HG03558 (cell line): ENCODE data around the gene RARRES2.
"Not testable (repeated sequence)": the region's sequence is repeated elsewhere in the genome, so short reads cannot be mapped to it uniquely, and the experiment has no call there.

Source experiments
- ATAC-seq: cut with Tn5 transposase; IDR thresholded peaks from one replicate; pipeline ENCODE4 v1.9.1; 2021; ENCODE audit warnings: moderate number of reproducible peaks; ENCODE audit not compliant: unreplicated experiment; ENCODE audit errors: extremely low read depth

RARRES2 gene

GRCh38 chr7:150341263-150342120 lies at the start of gene RARRES2:
RARRES2 (minus strand) TSS chr7:150341629; CDS start chr7:150340609, 1,020 bp downstream.
- no peak for ATAC-seq

DNA sequence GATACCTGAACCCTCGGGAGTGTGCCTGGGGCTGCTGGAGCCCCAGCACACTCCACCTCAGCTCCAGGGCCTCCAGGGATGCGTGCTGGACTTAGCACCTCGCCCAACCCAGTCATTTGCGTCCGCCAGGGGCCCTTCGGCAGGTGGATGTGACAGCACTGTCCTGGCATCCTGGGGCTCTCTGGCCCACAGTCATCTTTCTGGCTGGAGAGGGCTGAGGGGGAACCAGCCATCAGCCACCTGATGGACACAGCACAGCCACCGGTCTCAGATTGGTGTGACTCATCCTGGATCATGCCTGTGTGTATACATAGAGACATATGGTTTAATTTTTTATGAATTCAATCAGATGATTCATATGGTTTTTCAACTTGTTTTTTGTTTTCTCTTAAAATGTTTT lies 48.8 kb upstream of the RARRES2 start:
- ATAC-seq: no peak

DNA sequence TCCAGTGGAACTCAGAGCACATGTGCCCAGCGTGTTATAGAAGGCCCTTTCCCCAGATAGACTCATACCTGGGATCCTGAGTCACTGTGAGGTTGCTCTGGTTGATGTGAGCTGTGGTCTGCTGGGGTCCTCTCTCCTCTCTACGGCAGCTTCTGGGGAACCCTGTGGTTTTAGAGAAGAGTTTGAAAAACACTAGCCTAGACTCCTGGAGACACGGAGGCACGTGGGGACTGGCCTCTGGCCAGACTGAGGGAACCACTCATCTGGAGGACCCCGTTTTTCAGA lies 48.0 kb upstream of the RARRES2 start:
- no peak for ATAC-seq

- ATAC-seq: no peak
Observed at GRCh38 chr7:150388709-150389531, 47.5 kb upstream of the RARRES2 start.

DNA sequence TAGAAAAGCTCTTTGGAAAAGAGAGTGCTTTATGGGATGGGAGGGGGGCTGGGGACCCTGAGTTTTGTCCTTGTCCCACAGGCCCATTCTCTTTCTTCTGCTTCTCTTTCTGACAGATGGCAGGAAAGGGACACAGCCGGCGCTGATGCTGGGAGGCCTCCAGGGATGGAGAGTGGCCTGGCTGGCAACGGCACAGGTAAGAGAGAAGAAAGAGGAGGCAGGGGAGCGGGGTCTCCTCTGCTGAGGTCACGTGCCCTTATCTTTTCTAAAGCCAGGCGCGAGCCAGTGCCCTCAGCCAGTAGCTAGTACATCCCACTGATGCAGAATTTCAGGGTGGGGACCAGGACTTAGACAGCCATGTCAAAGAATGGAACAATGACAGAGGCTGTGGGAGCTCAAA lies 46.9 kb upstream of the RARRES2 start:
- no peak for ATAC-seq

DNA sequence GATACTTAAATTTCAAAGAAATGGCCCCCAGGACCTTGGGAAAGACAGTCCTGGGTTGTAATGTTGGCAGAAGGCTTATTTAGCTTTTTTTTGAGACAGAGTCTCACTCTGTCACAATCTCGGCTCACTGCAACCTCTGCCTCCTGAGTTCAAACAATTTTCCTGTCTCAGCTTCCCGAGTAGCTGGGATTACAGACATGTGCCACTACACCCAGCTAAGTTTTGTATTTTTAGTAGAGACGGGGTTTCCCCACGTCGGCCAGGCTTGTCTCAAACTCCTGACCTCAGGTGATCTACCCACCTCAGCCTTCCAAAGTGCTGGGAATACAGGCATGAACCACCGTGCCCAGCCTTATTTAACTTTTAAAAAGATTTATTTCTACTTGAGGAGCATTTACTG lies 44.5 kb upstream of the RARRES2 start:
- not testable (repeated sequence) for ATAC-seq

- no peak for ATAC-seq
Observed at GRCh38 chr7:150385302-150385723, 43.9 kb upstream of the RARRES2 start.

- ATAC-seq: no peak
Observed at GRCh38 chr7:150384406-150385301, 43.2 kb upstream of the RARRES2 start.

DNA sequence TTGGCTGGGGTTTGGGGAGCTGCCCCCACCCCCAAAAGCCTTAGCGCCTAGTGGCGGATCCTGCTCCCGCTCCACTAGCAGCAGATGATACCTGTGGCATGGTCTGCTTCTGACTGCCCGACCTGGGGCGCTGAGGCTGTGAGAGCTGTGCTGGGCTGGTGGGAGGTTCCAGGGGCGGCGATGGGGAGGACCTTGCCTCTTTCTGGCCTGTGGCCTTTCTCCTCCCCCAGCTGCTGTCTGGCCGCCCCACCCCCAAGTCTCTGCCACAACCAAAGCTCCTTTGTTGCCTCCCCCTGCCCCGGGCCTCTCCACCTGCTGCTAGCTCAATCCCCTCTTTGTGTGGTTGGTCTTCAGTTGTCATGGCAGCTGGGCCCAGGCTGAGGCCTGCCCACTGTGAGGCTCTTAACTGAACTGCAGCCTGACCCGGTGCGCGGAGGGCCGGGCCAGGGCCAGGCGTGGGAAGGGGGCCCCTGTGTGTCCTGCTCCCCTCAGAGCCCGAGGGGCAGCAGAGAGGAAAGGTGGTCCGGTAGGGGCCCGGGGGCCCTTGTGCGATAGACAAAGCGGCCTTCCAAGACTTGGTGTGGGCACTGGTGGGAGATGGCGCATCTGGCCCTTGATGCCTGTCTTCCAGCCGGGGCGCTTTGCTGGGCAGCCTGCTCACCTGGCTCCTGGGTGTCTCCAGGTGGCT lies 42.4 kb upstream of the RARRES2 start:
- ATAC-seq: no peak

GRCh38 chr7:150382844-150383225 lies 41.4 kb upstream of the RARRES2 start:
- no peak for ATAC-seq

GRCh38 chr7:150382123-150382843 lies 40.9 kb upstream of the RARRES2 start:
- no peak for ATAC-seq

- no peak for ATAC-seq
Observed at GRCh38 chr7:150381785-150382122, 40.3 kb upstream of the RARRES2 start.

DNA sequence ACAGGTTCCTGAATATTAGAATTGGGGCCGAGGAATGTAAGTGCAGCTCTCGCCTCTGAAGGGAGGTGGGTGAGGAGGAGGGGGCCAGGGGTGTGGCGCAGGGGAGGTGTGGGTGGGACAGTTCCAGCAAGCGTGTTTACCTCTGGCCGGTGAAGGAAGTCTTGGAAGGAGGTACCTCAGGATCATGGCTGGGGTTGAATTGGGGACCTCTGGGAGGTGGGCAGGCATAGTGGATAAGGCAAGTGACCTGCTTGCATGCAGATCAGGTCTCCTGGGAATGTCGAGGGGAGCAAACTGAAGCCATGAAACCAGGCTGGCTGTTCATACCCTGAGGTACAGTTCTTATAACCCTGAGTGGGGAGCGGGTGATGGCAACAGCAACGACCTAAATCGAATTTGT lies 39.7 kb upstream of the RARRES2 start:
- no peak for ATAC-seq

- ATAC-seq: no peak
Observed at GRCh38 chr7:150380463-150380862, 39.0 kb upstream of the RARRES2 start.

DNA sequence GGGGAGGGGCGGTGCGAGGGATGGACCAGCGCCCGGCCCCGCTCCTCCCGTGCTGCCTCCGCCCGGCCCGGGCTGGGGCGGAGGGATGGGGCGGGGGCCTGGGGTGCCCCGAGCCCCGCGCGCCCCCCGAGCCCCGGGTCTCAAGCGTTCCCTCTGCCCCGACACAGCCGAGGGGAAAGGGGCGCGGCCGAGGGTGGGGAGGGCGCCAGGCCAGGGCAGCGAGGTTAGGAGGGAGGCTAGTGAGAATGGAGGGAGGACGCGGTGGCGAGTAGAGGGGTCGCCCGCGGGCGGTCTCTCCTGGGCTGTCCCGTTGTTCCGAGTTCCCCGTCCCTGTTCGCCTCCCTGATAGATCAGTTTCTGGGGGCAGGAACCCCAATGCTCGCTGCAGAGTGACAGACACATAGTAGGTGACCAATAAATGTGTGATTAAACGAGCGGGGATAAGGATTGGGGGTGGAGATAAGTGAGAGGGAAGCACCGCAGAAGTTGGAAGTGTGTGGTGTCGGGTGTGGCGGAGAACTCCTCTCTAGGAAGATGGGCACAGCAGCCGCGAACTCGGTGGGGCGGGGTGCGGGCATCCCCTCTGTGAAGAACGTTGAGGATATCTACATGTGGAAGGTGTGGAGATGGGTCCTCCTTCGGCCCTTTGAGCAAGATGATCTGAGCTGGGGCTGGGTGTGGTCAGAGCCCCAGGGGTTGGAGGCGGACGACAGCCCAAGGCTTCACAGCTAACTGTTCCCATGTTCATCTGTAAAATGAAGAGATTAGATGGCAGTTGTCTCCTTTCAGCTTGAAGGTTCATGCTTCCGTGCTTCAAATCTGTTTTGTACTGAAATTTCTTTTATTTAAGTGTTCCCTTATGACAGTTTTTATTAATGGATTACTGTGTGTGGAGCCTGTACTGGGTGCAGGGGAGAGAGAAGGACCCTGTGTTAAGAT lies 38.3 kb upstream of the RARRES2 start:
- ATAC-seq: peak; percentile 6

DNA sequence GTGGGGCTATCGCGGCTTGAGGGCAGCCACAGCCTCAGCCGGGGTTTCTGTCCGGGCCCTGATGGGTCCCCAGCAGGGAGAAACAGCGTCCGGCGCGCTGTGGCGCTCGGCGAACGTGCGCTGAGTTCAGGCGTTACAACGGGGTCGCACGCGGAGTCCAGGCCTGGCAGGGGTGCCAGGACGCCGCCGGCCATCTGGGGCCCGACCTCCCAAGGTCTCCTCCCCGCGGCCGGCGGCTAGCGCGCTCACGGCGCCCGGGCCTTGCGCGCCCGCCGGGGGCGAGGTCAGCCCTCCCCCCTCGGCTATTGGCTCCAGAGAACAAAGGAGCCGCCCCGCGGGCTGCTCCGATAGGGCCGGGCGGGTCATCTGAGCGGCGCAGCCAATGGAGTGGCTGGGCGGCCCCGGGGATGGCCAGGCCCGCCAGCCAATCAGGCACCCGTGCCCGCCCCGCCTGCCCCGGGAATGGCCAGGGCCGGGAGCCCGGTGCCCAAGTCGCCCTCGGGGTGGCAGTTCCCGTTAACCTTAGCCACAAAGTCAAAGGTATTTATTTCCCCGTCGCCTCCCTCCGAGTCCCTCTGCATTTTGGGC lies 37.5 kb upstream of the RARRES2 start, which contains the start of gene ZNF775:
ZNF775 (plus strand) TSS at position 478 of the 588 bp plus-strand sequence. CDS start 9,141 bp downstream, outside the sequence.
- ATAC-seq: peak; percentile 68

DNA sequence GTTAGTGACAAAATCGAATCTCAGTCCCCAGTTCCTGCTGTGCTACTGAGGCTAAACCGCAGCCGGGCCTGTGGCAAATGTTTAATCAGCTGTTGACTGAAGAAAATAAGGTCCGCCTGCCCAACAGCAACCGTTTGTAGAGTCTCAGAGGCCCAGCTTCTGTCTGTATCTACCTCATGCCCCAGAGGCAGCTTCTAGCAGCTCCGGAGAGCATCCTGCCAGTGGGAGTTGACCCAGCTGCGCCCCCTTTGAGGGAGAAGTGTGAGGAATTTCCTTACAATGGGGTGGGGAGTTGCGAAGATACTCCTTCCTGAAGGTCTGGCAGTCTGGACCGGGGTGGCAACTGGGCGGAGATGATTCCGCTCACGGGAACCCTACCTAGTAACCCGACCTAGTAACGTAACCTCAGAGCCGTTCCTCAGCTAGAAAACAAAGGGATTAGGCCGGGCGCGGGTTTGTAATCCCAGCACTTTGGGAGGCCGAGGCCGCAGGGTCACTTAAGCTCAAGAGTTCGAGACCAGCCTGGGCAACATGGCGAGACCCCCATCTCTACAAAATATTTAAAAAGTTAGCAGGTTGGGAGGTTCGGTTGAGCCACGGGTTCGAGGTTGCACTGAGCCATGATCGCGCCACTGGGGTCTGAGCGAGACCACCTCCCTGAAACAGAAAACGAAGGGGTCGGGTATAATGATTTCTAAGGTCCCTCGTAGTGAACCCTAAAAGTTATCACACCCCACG lies 36.9 kb upstream of the RARRES2 start:
- no peak for ATAC-seq
